ENCODE results near the gene RHBDD1. TPM values are rescaled to one million over a fixed set of nuclear protein-coding genes. Genes with fewer than 3 reads are reported as not detected.

RHBDD1 gene
- polyA plus RNA-seq, 3 donors, result 8.1 to 19.5 (median 15.5) TPM

- TF ChIP-seq, protein P1, sequence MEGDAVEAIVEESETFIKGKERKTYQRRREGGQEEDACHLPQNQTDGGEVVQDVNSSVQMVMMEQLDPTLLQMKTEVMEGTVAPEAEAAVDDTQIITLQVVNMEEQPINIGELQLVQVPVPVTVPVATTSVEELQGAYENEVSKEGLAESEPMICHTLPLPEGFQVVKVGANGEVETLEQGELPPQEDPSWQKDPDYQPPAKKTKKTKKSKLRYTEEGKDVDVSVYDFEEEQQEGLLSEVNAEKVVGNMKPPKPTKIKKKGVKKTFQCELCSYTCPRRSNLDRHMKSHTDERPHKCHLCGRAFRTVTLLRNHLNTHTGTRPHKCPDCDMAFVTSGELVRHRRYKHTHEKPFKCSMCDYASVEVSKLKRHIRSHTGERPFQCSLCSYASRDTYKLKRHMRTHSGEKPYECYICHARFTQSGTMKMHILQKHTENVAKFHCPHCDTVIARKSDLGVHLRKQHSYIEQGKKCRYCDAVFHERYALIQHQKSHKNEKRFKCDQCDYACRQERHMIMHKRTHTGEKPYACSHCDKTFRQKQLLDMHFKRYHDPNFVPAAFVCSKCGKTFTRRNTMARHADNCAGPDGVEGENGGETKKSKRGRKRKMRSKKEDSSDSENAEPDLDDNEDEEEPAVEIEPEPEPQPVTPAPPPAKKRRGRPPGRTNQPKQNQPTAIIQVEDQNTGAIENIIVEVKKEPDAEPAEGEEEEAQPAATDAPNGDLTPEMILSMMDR (IDR thresholded peaks at IDR 0.05), result no peak
- peaks cover 0 to 8% (median 3%) of the 10 kb centered on the region in 7 donors for H3K9me3 Mint-ChIP-seq
- Histone ChIP-seq H3K79me2 (ENCODE audit: insufficient read depth, low read length) (no peaks in the 10 kb centered on the region), H3K27ac (ENCODE audit: low read depth in 1 of 2, low read length in 2 of 2) (no peak overlapping the region), H3K9ac (ENCODE audit: insufficient read depth, low read length, poor library complexity, severe bottlenecking) (no peak overlapping the region), H3K9me3 (replicated peaks in 1 of 2; ENCODE audit: control insufficient read depth in 1 of 2, insufficient read depth in 1 of 2, low read length in 2 of 2) (no peaks in the 10 kb centered on the region), H3K36me3 (replicated peaks in 1 of 2; ENCODE audit: control insufficient read depth in 1 of 2, insufficient read depth in 2 of 2, low read length in 2 of 2) (no peaks in the 10 kb centered on the region), H3K4me2 (replicated peaks; ENCODE audit: extremely low read depth, low read length, poor library complexity, severe bottlenecking) (no peak overlapping the region), H4K20me1 (ENCODE audit: insufficient read depth, low read length) (no peaks in the 10 kb centered on the region), H3K27me3 (ENCODE audit: control insufficient read depth in 2 of 2, insufficient read depth in 2 of 2, low read length in 2 of 2) (no peaks in the 10 kb centered on the region), H3K4me1 (ENCODE audit: control insufficient read depth in 1 of 2, insufficient read depth in 2 of 2, low read length in 2 of 2) (no peaks in the 10 kb centered on the region), H3K4me3 (replicated peaks in 1 of 3; ENCODE audit: low read depth in 2 of 3, low read length in 3 of 3) (no peak overlapping the region), H2AFZ (ENCODE audit: insufficient read depth, low read depth, low read length, poor library complexity, severe bottlenecking) (no peak overlapping the region)
- peaks cover 3% of the 10 kb centered on the region for H3K4me1 Mint-ChIP-seq
- H3K4me3 Mint-ChIP-seq, result no peak overlapping the region
- intact Hi-C loops (cut with micrococcal nuclease), result no loop called here
- DNase-seq, result no peak
- 96% methylated on average over 3 of the region's 3 CpGs for WGBS (ENCODE audit: insufficient coverage)
- H3K27ac Mint-ChIP-seq, result no peak overlapping the region
- peaks cover 0 to 2% (median 0%) of the 10 kb centered on the region in 3 donors for H3K27me3 Mint-ChIP-seq (ENCODE audit: low read depth in 3 of 3)
- H3K36me3 Mint-ChIP-seq, result peaks cover 3 to 10% of the 10 kb centered on the region in 2 donors
Measured at GRCh38 chr2:226953206-226953605, 117.4 kb downstream of the RHBDD1 start.

DNA sequence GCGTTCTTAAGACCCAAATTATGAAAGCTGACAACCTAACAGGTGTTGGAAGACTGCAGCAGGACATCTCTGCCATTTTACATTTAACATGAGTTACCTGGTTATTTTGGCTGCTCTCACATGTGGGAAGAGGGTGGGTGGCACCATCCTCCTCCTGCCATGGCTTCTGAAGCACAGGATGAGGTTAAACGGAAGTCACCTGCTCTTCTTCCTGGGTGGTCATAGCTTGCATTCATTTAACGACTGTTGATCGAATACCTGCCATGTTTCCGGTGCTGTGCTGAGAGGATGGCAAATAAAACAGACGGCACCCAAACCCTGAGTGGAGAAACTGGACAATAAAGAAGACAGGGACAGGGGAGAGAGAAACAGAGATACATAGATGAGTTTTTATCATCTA is 118.0 kb downstream of the RHBDD1 start:
- Histone ChIP-seq H3K4me3 (replicated peaks in 1 of 3; ENCODE audit: low read depth in 2 of 3, low read length in 3 of 3) (no peak overlapping the region), H3K27me3 (ENCODE audit: control insufficient read depth in 2 of 2, insufficient read depth in 2 of 2, low read length in 2 of 2) (no peaks in the 10 kb centered on the region), H3K79me2 (ENCODE audit: insufficient read depth, low read length) (no peaks in the 10 kb centered on the region), H3K4me2 (replicated peaks; ENCODE audit: extremely low read depth, low read length, poor library complexity, severe bottlenecking) (no peak overlapping the region), H2AFZ (ENCODE audit: insufficient read depth, low read depth, low read length, poor library complexity, severe bottlenecking) (no peak overlapping the region), H3K4me1 (ENCODE audit: control insufficient read depth in 1 of 2, insufficient read depth in 2 of 2, low read length in 2 of 2) (no peaks in the 10 kb centered on the region), H3K9ac (ENCODE audit: insufficient read depth, low read length, poor library complexity, severe bottlenecking) (no peak overlapping the region), H3K9me3 (replicated peaks in 1 of 2; ENCODE audit: control insufficient read depth in 1 of 2, insufficient read depth in 1 of 2, low read length in 2 of 2) (no peaks in the 10 kb centered on the region), H3K27ac (ENCODE audit: low read depth in 1 of 2, low read length in 2 of 2) (no peak overlapping the region), H3K36me3 (replicated peaks in 1 of 2; ENCODE audit: control insufficient read depth in 1 of 2, insufficient read depth in 2 of 2, low read length in 2 of 2) (no peaks in the 10 kb centered on the region), H4K20me1 (ENCODE audit: insufficient read depth, low read length) (no peaks in the 10 kb centered on the region)
- intact Hi-C loops (cut with micrococcal nuclease), result no loop called here
- Mint-ChIP-seq H3K9me3 (peaks cover 2 to 13% (median 8%) of the 10 kb centered on the region in 7 donors), H3K27me3 (ENCODE audit: low read depth in 3 of 3) (peaks cover 0 to 2% (median 0%) of the 10 kb centered on the region in 3 donors), H3K4me3 (no peak overlapping the region), H3K27ac (no peak overlapping the region), H3K36me3 (peaks cover 3 to 10% of the 10 kb centered on the region in 2 donors), H3K4me1 (peaks cover 3% of the 10 kb centered on the region)
- TF ChIP-seq, protein P1 (IDR thresholded peaks at IDR 0.05), result no peak
- DNase-seq, result no peak
- 100% methylated on average over 5 of the region's 6 CpGs for WGBS (ENCODE audit: insufficient coverage)

Measured in CD14-positive monocyte (primary cell).